Stimulated activated CD4-positive, alpha-beta T cell treated with anti-CD3 and anti-CD28 coated beads, TNF-alpha, amount 100 ng/mL, for 24 hours (primary cell): ENCODE measurements around the gene ACER2.
A peak's percentile ranks its signal among the peaks of the same experiment; 100 is the strongest.
"Not testable (repeated sequence)": the region's sequence is repeated elsewhere in the genome, so short reads cannot be mapped to it uniquely, and the experiment has no call there.

Experiments used
- DNase-seq, 3 experiments: peaks; one replicate each; pipeline ENCODE4 v3.0.0-alpha.2; 2020; ENCODE audit warnings: low read depth in 3 of 3

ACER2 gene

DNA sequence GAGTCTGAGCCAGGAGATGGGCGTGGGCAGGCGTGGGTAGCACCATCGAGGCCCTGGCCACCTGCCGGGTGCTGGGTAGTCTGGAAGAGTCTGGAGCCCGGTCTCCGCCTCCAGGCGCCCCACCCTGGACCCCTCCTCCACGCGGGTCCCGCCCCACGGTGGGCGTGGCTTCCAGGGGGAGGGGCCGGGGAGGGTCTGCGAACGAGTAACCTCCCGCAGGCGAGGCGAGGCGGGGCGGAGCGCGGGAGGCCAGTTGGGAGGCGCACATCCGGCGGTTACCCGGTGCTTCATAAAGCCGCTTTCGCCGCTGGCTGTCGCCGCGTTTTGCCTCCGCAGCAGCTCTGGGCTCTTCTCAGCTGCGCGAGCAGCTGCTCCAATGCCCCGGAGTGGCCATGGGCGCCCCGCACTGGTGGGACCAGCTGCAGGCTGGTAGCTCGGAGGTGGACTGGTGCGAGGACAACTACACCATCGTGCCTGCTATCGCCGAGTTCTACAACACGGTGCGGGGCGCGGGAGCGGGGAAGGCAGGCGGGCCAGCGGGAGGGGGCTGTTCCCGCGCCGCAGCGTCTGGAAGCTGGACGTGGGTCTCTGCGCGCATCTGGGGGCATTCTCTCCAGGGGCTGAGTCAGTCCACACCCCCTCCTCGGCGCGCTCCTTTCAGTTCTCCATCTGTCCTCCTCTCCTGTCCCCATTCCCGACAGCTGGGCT, at the start of gene ACER2:
Gene ACER2 (plus strand): TSS at position 317 of the 708 bp plus-strand sequence. CDS start 76 bp downstream, at position 393.
- DNase-seq: peak; percentile 84 to 96 (median 91)

DNA sequence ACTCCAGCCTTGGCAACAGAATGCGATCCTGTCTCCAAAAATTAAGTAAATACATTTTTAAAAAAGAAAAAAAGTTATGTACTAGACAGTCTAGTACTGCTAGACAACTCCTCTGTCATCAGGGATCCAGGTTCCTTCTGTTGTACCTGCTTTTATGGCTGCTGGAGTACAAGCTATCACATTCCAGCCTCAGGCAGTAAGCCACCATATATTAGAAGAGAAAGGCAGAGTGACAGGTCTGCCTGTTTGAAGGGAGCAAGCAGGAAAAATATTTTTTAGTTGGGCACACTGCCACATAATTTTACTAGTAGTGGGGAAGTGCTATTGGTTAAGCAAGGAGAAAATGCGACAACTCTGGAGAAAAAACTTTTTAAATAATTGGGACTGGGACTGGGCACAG, 39.7 kb upstream of the ACER2 start:
- DNase-seq: no peak

DNA sequence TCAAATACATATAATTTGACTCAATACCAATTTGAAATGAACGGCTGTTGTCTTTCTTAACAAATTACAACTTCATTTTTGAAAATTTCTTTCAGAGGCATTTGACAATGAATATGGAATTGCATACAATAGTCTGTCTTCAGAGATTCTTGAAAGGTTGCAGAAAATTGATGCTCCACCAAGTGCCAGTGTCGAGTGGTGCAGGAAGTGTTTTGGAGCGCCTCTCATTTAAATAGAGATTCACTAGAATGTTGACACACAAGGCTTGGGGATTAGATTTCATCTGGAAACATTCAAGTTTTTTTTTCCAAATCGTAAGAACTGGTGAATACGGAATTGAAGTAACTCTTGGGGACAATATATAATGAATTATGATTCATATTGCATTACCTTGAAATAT, 36.9 kb upstream of the ACER2 start:
- DNase-seq: no peak

DNA sequence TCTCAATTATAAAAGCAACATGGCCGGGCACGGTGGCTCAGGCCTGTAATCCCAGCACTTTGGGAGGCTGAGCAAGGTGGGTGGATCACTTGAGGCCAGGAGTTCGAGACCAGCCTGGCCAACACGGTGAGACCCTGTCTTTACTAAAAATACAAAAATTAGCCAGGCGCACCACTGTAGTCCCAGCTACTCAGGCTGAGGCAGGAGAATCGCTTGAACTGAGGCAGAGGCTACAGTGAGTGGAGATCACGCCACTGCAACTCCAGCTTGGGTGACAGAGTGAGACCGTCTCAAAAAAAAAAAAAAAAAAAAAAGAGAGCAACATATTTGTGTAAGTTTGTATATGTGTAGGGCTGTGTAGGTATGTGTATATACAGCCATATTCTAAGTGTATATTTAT, 36.2 kb upstream of the ACER2 start:
- no peak for DNase-seq

DNA sequence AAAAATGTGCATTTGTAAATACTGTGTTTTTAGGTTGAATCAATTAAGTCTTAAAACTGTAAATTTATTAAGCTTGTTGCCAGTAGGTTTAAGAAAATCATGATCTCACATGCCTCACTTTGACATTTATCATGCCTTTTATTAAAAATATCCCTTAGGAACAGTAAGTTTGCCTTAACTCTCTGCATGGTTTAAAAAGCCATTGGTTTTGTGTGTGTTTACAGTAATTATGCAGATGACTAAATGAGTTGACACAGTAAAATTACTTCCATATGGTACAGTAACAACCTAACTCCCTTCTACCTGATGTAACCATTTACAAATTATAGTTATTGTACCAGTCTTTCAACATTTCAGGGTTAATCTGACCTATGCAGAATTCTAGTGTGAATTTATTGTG, 35.3 kb upstream of the ACER2 start:
- DNase-seq: no peak

DNA sequence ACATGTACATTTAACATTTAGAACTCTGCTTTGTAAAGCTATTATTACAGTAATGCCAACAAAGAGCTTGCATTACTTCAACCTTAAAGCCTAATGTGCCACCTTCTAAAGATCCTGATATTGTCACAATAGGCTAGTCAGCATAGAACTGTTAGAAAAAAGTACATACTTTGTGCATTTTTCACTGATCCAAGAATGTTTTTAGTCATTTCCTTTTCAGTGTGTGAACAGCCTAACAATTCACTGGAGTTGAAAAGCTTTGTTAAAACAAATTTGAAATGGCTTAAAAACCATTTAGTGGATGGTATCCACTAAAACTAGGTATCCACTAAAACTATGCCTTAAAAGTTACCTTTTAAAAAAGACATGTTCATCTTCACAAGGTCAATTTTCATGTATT, 33.3 kb upstream of the ACER2 start:
- DNase-seq: no peak

DNA sequence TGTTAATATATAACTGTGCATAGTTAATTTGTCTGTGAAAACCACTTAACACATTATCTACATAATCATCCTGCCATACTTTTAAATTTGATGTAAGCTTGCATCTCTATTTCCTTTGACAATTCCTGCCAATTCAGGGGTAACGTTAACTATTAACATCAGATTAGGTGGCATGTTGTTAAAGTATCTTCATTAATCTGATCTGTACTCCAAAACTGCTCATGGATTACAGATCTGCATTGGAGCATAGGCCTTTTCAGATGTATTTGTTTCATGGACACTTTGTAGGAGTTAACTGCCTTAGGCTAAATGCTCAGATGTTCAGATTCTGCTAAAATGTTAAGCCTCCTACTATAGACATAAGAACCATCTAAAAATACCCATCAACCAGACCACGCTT, 31.9 kb upstream of the ACER2 start:
- DNase-seq: no peak

DNA sequence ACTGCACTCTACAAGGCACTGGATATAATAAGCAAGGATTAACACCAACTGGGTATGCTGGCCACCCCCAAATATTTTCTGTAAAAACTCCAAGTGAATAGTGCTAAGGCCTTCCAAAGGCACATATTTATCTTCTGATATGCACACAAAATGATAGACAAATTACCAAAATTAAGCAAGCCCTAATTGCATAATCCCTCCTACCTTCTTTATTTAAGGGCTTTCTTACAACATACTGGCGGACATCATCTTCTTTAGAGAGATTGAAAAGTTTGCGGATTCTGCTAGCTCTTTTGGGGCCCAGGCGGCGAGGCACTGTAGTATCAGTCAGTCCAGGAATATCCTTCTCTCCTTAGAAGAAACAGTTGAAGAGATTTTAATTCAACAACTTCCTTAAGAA, 30.6 kb upstream of the ACER2 start:
- no peak for DNase-seq

DNA sequence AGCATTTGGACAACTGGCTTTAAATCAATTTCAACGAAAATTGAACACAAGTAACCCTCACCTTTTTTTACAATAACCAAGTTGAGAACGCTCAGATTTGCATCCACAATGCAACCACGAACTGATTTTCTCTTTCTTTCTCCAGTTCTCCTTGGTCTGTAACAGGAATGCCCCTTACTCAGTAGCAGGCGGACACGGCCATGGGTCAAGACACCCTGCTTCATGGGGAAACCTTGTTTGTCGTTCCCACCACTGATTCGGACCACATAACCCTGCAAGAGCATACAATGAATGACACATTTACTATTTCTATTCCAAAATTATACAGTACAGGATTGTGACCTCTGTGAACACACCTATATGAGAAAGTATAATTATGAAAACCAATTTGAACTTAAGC, 30.2 kb upstream of the ACER2 start:
- DNase-seq: no peak

DNA sequence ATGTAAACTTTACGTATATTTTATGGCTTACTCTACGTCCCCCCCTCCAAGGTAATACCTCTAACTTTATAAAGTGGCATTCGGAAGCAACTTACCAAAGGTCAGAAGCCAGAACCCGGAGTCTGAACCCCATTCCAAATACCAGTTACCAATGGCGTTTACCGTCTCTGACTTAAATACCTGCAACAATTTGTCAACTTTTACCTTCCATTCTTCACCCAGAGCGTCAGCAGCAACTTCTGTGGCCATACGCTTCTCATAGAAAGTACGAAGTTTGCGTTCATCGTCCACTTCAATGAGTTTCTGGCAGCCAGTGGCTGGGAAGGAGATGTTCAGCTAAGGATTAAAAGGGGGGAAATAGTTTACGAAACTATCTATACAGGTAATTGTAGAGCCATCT, 29.5 kb upstream of the ACER2 start:
- DNase-seq: no peak

DNA sequence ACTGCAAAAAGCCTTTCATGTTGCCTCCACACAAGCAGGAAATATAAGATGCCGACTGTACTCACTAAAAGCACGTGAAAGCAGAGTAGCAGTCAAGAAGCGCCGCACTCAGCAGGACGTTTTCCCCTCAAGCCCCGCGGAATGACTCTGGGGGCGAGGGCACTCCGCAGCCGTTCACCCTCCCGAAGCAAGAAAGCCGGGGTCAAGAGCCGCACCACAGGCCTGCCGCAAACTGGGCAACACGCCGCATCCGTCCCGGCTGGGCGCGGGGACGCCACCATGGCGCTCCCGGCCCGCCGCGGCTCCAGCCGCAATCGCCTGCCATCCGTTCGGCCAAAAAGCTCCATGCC, 29.1 kb upstream of the ACER2 start:
- no peak for DNase-seq

DNA sequence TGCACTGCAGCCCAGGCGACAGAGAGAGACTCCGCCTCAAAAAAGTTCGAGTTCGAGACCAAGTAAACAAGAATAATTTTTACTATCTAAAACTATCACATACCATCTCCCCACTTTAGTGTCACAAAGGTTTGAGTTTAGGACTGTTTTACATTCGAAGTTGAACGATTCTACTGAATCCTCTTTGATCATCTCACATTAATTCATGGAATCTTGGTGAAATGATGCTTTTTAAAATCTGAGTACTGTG, 28.1 kb upstream of the ACER2 start:
- DNase-seq: no peak

DNA sequence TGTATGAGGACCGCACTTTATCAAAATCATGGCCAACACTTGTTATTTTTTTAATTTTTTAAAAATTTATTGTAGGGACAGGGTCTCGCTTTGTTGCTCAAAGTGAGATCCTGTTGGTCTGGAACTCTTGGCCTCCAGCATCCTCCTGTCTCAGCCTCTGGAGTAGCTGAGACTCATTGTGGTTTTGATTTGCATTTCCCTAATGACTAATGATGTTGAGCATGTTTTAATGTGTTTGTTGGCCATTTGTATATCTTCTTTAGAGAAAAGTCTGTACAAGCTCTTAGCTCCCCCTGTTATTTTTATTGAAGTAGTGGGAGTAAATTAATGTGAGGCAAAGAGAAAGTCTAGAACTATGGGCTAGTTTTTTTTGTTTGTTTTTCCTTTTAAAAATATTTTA, 27.2 kb upstream of the ACER2 start:
- DNase-seq: no peak

DNA sequence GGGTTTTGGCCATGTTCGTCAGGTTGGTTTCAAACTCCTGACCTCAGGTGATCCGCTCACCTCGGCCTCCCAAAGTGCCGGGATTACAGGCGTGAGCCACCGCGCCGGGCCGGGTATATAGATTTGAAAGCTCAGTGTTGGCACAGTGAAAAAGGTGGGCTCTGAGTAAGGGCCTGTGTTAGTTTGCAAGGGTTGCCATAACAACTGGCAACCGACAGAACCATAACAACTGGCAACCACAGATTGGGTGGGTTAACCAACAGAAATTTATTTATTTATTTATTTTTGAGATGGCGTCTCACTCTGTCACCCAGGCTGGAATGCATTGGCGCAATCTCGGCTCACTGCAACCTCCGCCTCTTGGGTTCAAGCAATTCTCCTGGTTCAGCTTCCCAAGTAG, 23.6 kb upstream of the ACER2 start:
- DNase-seq: not testable (repeated sequence)

DNA sequence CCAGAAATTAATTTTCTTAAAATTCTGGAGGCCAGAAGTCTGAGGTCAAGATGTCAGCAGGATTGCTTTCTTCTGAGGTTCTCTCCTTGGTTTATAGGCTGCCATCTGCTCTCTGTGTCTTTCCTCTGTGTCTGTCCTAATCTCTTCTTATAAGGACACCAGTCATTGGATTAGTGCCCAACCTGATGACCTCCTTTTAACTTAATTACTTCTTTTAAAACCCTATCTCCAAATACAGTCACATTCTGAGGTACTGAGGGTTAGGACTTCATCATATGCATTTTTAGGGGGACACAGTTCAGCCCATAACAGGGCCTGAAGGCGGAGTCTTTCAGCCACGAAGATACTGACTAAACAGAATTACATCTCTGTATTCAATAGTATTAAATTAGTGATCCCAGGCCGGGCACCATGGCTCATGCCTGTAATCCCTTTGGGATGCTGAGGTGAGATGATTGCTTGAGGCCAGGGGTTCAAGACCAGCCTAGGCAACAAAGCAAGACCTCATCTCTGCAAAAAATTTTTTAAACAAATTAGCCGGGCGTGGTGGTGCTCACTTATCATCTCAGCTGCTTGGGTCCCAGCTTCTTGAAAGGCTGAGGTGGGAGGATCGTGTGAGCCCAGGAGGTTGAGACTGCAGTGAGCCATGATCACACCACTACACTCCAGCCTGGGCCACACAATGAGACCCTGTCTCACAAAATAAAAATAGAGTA, 22.9 kb upstream of the ACER2 start:
- no peak for DNase-seq

DNA sequence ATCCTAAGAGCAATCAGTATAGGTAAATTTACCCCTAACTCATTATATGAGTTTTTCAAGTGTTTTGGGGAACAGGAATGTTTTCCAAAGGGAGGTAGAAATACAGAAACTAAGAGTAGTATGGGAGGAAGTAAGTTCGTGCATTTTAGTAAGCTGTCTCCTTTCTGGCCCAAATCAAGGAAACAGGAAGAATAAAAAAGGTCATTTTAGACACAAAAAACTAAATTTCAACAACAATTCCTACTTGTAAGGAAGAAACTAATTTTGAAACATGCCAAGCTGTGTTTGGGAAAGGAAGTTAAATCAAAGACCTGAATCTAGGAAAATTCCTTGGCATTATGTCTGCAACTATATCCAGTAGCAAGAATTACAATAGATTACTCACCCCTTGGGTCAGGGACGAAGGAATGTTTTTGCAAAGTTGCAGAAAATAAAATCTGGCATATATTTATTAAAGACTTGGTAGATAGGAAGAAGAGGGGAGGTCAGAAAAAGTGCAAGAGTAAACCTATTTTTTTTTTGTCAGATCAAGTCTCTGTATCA, 22.2 kb upstream of the ACER2 start:
- DNase-seq: no peak

DNA sequence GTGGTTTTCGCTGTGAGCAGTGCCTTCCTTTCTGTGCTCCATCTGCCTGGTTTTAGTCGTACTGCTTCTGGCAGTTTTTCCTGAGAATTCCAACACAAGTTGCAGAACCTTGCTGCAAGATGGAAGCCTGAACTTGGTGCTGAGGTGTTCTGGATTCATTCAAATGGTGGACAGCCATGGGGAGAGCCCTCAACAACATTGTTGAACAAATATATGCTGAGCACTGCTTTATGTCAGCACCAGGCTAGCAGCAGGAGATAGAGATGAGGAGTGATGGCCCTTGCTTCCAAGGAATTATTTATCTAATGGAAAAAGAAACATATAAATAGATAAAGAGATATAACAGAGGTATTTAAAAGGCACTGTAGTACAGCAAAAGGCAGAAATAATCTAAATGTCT, 21.5 kb upstream of the ACER2 start:
- DNase-seq: no peak

DNA sequence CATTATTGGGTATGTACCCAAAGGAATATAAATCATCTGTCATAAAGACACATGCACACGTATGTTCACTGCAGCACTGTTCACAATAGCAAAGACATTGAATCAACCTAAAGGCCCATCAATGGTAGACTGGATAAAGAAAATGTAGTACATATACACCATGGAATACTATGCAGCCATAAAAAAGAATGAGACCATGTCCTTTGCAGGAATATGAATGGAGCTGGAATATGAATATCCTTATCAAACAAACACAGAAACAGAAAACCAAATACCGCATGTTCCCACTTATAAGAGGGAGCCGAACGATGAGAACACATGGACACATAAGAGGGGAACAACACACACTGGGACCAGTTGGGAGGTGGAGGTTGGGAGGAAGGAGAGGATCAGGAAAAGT, 19.3 kb upstream of the ACER2 start:
- not testable (repeated sequence) for DNase-seq

DNA sequence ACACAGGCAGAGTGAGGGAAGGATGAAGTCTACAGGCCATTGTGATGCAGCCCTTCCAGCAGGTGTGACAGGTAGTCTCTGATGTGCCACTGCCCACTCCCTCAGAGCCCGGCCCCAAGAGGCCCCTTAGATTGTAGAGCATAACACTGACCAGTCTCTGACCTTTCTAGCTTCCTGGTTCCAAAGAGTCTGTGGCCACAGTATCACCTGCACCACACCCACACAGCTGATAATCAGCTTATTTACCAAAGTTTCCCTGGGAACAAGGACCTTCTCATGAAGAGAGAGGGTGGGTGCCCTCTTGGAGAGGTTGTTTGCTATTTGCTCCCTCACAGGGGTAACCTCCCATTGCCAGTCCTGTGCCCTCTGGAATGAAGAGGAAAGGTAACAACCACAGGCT, 11.0 kb upstream of the ACER2 start:
- no peak for DNase-seq

DNA sequence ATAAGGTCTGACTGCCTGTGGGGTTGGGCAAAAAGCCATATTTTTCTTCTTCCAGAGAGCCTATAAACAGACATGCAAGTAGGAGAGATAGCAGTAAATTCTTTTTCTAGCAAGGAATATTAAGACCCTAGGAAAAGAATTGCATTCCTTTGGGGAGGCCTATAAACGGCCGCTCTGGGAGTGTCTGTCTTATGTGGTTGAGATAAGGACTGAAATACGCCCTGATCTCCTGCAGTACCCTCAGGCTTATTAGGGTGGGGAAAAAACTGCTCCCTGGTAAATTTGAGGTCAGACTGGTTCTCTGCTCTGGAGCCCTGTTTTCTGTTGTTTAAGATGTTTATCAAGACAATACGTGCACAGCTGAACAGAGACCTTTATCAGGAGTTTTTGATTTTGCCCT, 5.6 kb upstream of the ACER2 start:
- not testable (repeated sequence) for DNase-seq

DNA sequence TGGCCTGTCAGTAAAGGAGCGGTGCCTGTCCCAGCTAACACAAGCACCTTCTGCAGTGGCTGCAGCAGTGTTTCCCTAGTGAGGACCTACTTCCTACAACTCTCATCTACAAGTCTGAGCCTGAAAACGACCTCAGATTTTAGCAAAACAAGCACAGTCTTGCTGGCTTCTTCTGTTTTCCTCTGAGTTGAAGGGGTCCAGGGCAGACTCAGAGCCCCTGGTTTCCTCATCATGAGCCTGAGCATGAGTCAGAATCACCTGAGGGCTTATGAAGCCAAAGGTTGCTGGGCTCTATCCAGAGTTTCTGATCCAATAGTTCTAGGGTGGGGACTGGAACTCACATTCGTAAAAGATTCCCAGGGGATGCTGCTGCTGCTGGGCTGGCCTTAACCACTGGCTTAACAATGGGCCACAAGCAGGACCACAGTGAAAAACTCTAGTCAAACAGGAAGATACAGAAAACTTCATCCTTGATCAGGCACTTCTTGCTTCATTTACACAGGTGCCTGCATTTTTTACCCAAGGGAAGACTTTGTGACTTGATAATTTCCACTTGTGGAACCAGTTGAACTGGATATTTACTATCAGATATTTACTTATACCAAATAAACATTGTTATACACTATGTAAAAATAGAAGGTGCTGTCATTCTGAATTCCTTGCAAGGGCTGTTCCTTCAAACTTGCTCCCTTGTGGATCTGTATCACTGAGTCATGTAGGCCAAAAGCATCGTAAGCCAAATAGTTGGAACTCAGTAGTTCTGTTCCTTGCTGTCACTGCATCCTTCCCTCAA, 4.3 kb upstream of the ACER2 start:
- no peak for DNase-seq

DNA sequence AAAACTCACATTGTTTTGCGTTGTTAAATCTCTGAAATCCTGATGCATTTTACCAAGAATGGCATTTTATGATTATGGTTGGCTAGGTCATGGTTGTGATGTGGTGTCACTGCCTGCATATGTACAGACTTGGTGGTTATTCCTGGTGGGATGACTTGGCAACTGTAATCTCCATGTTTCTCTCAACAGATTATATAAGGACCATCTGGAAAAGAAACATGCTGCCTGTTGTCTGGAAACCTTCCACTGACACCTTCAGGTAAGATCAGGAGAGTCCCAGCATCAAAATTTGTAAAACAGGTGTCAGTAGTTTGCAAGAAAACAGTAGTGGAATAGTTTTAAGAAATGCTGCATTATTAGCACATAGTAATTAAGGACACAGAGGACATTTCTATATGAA, 3.0 kb upstream of the ACER2 start:
- DNase-seq: no peak

DNA sequence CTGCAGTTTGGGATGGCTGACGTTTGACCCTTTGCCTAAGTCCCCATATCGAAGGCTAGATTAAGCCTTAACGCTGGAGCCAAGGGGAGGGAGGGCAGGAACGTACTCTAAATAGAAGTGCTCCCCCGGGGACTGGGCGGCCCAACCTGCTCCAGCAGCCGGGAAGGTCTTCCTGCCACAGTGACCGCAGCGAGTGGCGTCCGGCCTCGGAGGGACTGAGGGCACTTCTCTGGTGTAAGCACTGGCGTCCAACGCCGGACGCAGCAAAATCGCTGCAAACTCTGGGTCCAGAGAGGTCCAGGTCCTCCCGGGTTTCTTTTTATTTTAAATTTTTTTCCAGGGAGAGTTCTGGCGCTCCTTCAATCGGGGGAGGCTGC, 505 bp upstream of the ACER2 start:
- DNase-seq: peak in 1 of 3 experiments; percentile 1
